ENCODE measurements around the gene WDR91.

GRCh38 chr7:135151533-135151932 lies 59.8 kb downstream of the WDR91 start:
- TF ChIP-seq, protein P1, sequence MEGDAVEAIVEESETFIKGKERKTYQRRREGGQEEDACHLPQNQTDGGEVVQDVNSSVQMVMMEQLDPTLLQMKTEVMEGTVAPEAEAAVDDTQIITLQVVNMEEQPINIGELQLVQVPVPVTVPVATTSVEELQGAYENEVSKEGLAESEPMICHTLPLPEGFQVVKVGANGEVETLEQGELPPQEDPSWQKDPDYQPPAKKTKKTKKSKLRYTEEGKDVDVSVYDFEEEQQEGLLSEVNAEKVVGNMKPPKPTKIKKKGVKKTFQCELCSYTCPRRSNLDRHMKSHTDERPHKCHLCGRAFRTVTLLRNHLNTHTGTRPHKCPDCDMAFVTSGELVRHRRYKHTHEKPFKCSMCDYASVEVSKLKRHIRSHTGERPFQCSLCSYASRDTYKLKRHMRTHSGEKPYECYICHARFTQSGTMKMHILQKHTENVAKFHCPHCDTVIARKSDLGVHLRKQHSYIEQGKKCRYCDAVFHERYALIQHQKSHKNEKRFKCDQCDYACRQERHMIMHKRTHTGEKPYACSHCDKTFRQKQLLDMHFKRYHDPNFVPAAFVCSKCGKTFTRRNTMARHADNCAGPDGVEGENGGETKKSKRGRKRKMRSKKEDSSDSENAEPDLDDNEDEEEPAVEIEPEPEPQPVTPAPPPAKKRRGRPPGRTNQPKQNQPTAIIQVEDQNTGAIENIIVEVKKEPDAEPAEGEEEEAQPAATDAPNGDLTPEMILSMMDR (conservative IDR thresholded peaks at IDR 0.05; ENCODE audit: low read length), result no peak
- TF ChIP-seq EZH2phosphoT487 (IDR thresholded peaks at IDR 0.05; ENCODE audit: borderline replicate concordance), result no peak
